HepG2 (cell line): ENCODE data around the gene LDB2. TPM values are rescaled to one million over a fixed set of nuclear protein-coding genes. Genes with fewer than 3 reads are reported as not detected.

Experiments
- ATAC-seq: fragments of 200-7000 bp; cut with Tn5 transposase; 3 replicates; pipeline ENCODE4 v1.9.1; 2020; ENCODE audit warnings: mild to moderate bottlenecking, moderate library complexity
- BruUV-seq: library from RNA; stranded (reverse); fragments of 400-500 nt; replicated peaks from 2 replicates; lab custom pipeline; 2021; lab: Mats Ljungman, UMichigan
- CTCF ChIA-PET: fragments of 300-600 bp; formaldehyde crosslinking; extraction: SDS; loops from one replicate; lab custom pipeline; 2021; ENCODE audit warnings: low total read pairs, inconsistent platforms, low intra/inter-chr PET ratio; lab: Yijun Ruan, JAX
- POLR2A ChIA-PET: fragments of 350-600 bp; sonication (Branson Sonifier 250); formaldehyde crosslinking; loops from one replicate; lab custom pipeline; 2020; ENCODE audit warnings: antibody characterized with exemption, inconsistent platforms; lab: Yijun Ruan, JAX
- DNase-seq: peaks from one replicate; pipeline ENCODE4 v3.0.0-alpha.2; 2015; ENCODE audit warnings: low spot score
- FAIRE-seq: peaks from 3 replicates; lab custom pipeline; 2011; peaks lifted over from hg19 to GRCh38; lab: Jason Lieb, UNC
- H2AFZ ChIP-seq: one replicate; pipeline ENCODE4 v1.6.1; 2011; ENCODE audit warnings: low read length, inconsistent platforms
- H3K27ac ChIP-seq: fragments of 300-600 bp; 3 replicates; pipeline ENCODE4 v1.8.0; 2011; ENCODE audit warnings: mixed run types, mild to moderate bottlenecking, mixed read lengths, low read length, inconsistent platforms; ENCODE audit not compliant: insufficient read depth; ENCODE audit errors: extremely low read length
- H3K27me3 ChIP-seq, 2 experiments: fragments of 200-600 bp in 1 of 2; 2 replicates in 1 of 2; 3 replicates in 1 of 2; pipeline versions ENCODE4 v1.6.0 to v1.8.0; 2011; ENCODE audit warnings: low read length in 2 of 2, mild to moderate bottlenecking in 2 of 2, moderate library complexity in 2 of 2, inconsistent platforms in 1 of 2; ENCODE audit not compliant: insufficient read depth in 2 of 2, control insufficient read depth in 1 of 2
- H3K36me3 ChIP-seq, 2 experiments: fragments of 200-600 bp in 1 of 2; replicated peaks in 1 of 2; 2 replicates in 1 of 2; 3 replicates in 1 of 2; pipeline versions ENCODE4 v1.5.1 to v1.8.0; 2011; ENCODE audit warnings: low read length in 2 of 2, inconsistent platforms in 1 of 2; ENCODE audit not compliant: insufficient read depth in 2 of 2, control insufficient read depth in 1 of 2
- H3K4me1 ChIP-seq: 2 replicates; pipeline ENCODE4 v1.5.1; 2012; ENCODE audit warnings: low read length, inconsistent platforms; ENCODE audit not compliant: insufficient read depth
- H3K4me2 ChIP-seq: 2 replicates; pipeline ENCODE4 v1.6.0; 2011; ENCODE audit warnings: low read depth, low read length, inconsistent platforms
- H3K4me3 ChIP-seq, 3 experiments: fragments of 200-600 bp in 1 of 3; sonication (generic), shearing (Covaris generic) in 1 of 3; replicated peaks in 1 of 3; 2 replicates each; pipeline ENCODE4 v1.5.1; 2011 to 2016; ENCODE audit warnings: low read length in 3 of 3, inconsistent platforms in 2 of 3, low read depth in 2 of 3, mild to moderate bottlenecking in 2 of 3, control low read depth in 1 of 3, mixed read lengths in 1 of 3; ENCODE audit not compliant: insufficient read depth in 1 of 3
- H3K79me2 ChIP-seq: one replicate; pipeline ENCODE4 v1.6.1; 2011; ENCODE audit warnings: low read length, inconsistent platforms; ENCODE audit not compliant: insufficient read depth
- H3K9ac ChIP-seq: 2 replicates; pipeline ENCODE4 v1.6.0; 2011; ENCODE audit warnings: mild to moderate bottlenecking, low read depth, low read length, inconsistent platforms; ENCODE audit not compliant: insufficient read depth
- H3K9me3 ChIP-seq: 2 replicates; pipeline ENCODE4 v1.5.1; 2012; ENCODE audit warnings: mild to moderate bottlenecking, low read length
- H4K20me1 ChIP-seq: 2 replicates; pipeline ENCODE4 v1.6.0; 2011; ENCODE audit warnings: inconsistent platforms, mild to moderate bottlenecking, low read length, moderate library complexity; ENCODE audit not compliant: insufficient read depth
- BHLHE40 ChIP-seq: IDR thresholded peaks from 2 replicates; pipeline ENCODE4 v1.6.1; 2011; ENCODE audit warnings: low read length, improper control_type of control experiment
- FOXA3 ChIP-seq: IDR thresholded peaks from 2 replicates; pipeline ENCODE4 v1.6.1; 2016; ENCODE audit warnings: missing genetic modification reagents, missing compliant biosample characterization
- FOXC1 ChIP-seq: sonication (generic); formaldehyde crosslinking; IDR thresholded peaks from 2 replicates; pipeline ENCODE4 v1.8.0; 2022; ENCODE audit warnings: mild to moderate bottlenecking, missing genetic modification reagents, borderline replicate concordance
- MIER2 ChIP-seq: IDR thresholded peaks from 2 replicates; pipeline ENCODE4 v1.6.1; 2016; ENCODE audit warnings: missing biosample characterization, missing genetic modification reagents
- ONECUT2 ChIP-seq: sonication (generic); formaldehyde crosslinking; IDR thresholded peaks from 2 replicates; pipeline ENCODE4 v1.4.0; 2020; ENCODE audit warnings: missing genetic modification reagents
- RAD21 ChIP-seq: fragments of 450-650 bp; formaldehyde crosslinking; IDR thresholded peaks from 2 replicates; pipeline ENCODE4 v1.5.0; 2020; ENCODE audit warnings: mild to moderate bottlenecking
- RBFOX2 ChIP-seq: fragments of 200-400 bp; formaldehyde crosslinking; IDR thresholded peaks from 2 replicates; pipeline ENCODE4 v1.6.1; 2017; ENCODE audit warnings: low read depth, mild to moderate bottlenecking, low read length
- SALL1 ChIP-seq: sonication (generic); formaldehyde crosslinking; IDR thresholded peaks from 2 replicates; pipeline ENCODE4 v1.8.0; 2022; ENCODE audit warnings: mild to moderate bottlenecking, missing genetic modification reagents
- SMC3 ChIP-seq: IDR thresholded peaks from 2 replicates; pipeline ENCODE4 v1.6.1; 2011; ENCODE audit warnings: low read length, improper control_type of control experiment
- SOX5 ChIP-seq: IDR thresholded peaks from 2 replicates; pipeline ENCODE4 v1.6.1; 2016; ENCODE audit warnings: borderline replicate concordance
- STAG1 ChIP-seq: sonication (generic); formaldehyde crosslinking; IDR thresholded peaks from 2 replicates; pipeline ENCODE4 v1.4.0; 2020; ENCODE audit warnings: missing genetic modification reagents
- TARDBP ChIP-seq: sonication (generic); formaldehyde crosslinking; IDR thresholded peaks from 2 replicates; pipeline ENCODE4 v1.8.0; 2022; ENCODE audit warnings: mild to moderate bottlenecking, missing genetic modification reagents
- THAP11 ChIP-seq: IDR thresholded peaks from 2 replicates; pipeline ENCODE4 v1.6.1; 2016; ENCODE audit warnings: missing biosample characterization, missing genetic modification reagents
- ZNF205 ChIP-seq: IDR thresholded peaks from 2 replicates; pipeline ENCODE4 v1.6.1; 2018; ENCODE audit warnings: missing biosample characterization, missing genetic modification reagents
- ZNF558 ChIP-seq: sonication (generic); formaldehyde crosslinking; IDR thresholded peaks from 2 replicates; pipeline ENCODE4 v1.9.0; 2022; ENCODE audit warnings: mild to moderate bottlenecking, missing genetic modification reagents, borderline replicate concordance
- ZNF589 ChIP-seq: sonication (generic); formaldehyde crosslinking; conservative IDR thresholded peaks from 2 replicates; pipeline ENCODE4 v1.8.0; 2022; ENCODE audit warnings: mild to moderate bottlenecking, moderate library complexity, missing genetic modification reagents
- ZNF678 ChIP-seq: sonication (generic); formaldehyde crosslinking; IDR thresholded peaks from 2 replicates; pipeline ENCODE4 v1.4.0; 2020; ENCODE audit warnings: mild to moderate bottlenecking, missing genetic modification reagents
- WGBS: methylation state at CpG from one replicate; pipeline ENCODE4 v1.1.6; 2017; ENCODE audit warnings: low lambda C conversion rate; 5-methylcytosine and 5-hydroxymethylcytosine counted together
- in situ Hi-C: cut with HindIII; loops from 2 replicates; pipeline ENCODE4 v1.10.0; 2017; ENCODE audit warnings: low pct_unique_long_range_greater_than_20kb; ENCODE audit not compliant: extremely low pct_ligation_motif_present
- intact Hi-C: fragments of 100-400 bp; cut with micrococcal nuclease; formaldehyde crosslinking; loops from one replicate; pipeline ENCODE4 v1.10.0; 2022; ENCODE audit not compliant: unreplicated experiment
- polyA plus RNA-seq, 8 experiments: library from polyadenylated mRNA; depleted of rRNA in 3 of 8; stranded (reverse) in 7 of 8; unstranded in 1 of 8; fragments of >200 nt; fragmentation: Illumina TruSeq in 4 of 8; extraction: Trizol in 4 of 8; gene quantifications; 2 replicates each; pipeline versions ENCODE4 v1.2.1 to v1.2.3, GENCODE V29; 2011 to 2016; ENCODE audit warnings: low read depth in 4 of 8, missing spikeins in 1 of 8, mixed read lengths in 1 of 8; ENCODE audit not compliant: insufficient read depth in 1 of 8
- total RNA-seq, 5 experiments: library from RNA; depleted of rRNA; stranded (reverse); fragments of >200 nt; fragmentation: Illumina TruSeq; extraction: Trizol; gene quantifications; 2 replicates each; pipeline ENCODE4 v1.2.3, GENCODE V29; 2016; ENCODE audit warnings: low read depth in 1 of 5
- TF ChIP-seq, protein P1 (sequence below), 2 experiments: sonication (generic) in 1 of 2; formaldehyde crosslinking in 1 of 2; IDR thresholded peaks; 2 replicates each; pipeline versions ENCODE4 v1.5.1 to v1.6.1; 2011 to 2020; ENCODE audit warnings: borderline replicate concordance in 1 of 2, low read depth in 1 of 2, low read length in 1 of 2, mild to moderate bottlenecking in 1 of 2, missing genetic modification reagents in 1 of 2, moderate library complexity in 1 of 2
- TF ChIP-seq, protein P2 (sequence below): sonication (generic); formaldehyde crosslinking; IDR thresholded peaks from 2 replicates; pipeline ENCODE4 v1.5.0; 2020; ENCODE audit warnings: mild to moderate bottlenecking, missing genetic modification reagents, moderate library complexity
- TF ChIP-seq, protein P3 (sequence below): sonication (generic); formaldehyde crosslinking; IDR thresholded peaks from 2 replicates; pipeline ENCODE4 v1.5.1; 2020; ENCODE audit warnings: mild to moderate bottlenecking, moderate library complexity, missing genetic modification reagents

Gene LDB2
- total and polyA plus RNA-seq, 2 of the 13 experiments (the other 11 are each of a cell fraction or from before 2014, with no cell fraction given), result not detected

DNA sequence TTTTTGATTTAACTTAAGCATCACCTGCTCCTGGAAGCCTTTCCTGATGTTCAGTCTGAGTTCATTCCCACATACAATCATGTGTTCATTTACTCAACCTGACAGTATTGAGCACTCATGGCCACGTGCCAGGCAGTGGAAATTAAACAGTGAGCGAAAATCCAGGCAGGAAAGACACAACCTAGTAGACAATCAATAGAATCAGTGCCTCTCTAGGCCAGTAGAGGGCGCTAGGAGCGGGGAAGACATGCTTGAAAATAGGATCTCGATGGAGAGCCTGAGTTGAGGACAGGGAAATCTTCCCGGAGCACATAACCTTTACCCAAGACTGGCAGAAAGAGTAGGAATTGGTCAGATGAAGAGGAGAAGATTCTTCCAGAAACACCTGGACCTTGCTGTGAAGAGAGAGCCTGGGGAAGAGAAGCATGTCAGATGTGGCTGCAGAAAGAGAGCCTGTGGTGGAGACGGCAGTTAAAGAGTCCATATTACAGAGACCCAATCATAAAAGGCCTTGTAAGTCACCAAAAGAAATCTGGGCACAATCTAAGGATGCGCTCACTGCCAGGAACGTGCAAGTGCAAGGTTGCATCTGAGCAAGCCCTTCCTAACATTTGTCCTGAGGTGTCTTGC, 103.5 kb downstream of the LDB2 start:
- no peaks in the 10 kb centered on the region for H4K20me1 ChIP-seq
- H3K4me3 ChIP-seq, result no peak overlapping the region
- no peak overlapping the region for H3K9ac ChIP-seq
- DNase-seq (peak; percentile 63), FAIRE-seq (peak; percentile 71), ATAC-seq (peak; percentile 88)
- H3K9me3 ChIP-seq, result no peaks in the 10 kb centered on the region
- no peak overlapping the region for H2AFZ ChIP-seq
- ChIA-PET POLR2A (no interaction called here), CTCF (interaction anchor here (0.9 to 3.2 kb wide), 3 partner anchors 90 to 530 kb away, joined by 3 to 37 read pairs (median 4); no protein-coding TSS in a partner anchor)
- no peak overlapping the region for H3K27ac ChIP-seq
- no peaks in the 10 kb centered on the region for H3K79me2 ChIP-seq
- BruUV-seq, result no TSS peak
- no peaks in the 10 kb centered on the region for H3K36me3 ChIP-seq
- 25% methylated on average over 9 of the region's 9 CpGs for WGBS
- intact Hi-C loops (loop anchor here (1.0 to 2.0 kb wide), 3 partner anchors 50 to 121 kb away; no protein-coding TSS in a partner anchor), in situ Hi-C loops (loop anchor here (10.0 kb wide), 1 partner anchor 120 kb away; no protein-coding TSS in a partner anchor)
- no peaks in the 10 kb centered on the region; the same call in 1 of the 2 replicates for H3K4me1 ChIP-seq
- H3K4me2 ChIP-seq, result no peak overlapping the region; the same call in 1 of the 2 replicates
- H3K27me3 ChIP-seq, result no peaks in the 10 kb centered on the region
- TF ChIP-seq MIER2 (CRISPR knock-in tag) (no peak), SMC3 (peak; percentile 97), TARDBP (CRISPR knock-in tag) (peak; percentile 47), BHLHE40 (peak; percentile 44; the same call in 1 of the 2 replicates), FOXA3 (CRISPR knock-in tag) (peak; percentile 32; the same call in 1 of the 2 replicates), THAP11 (0 out of 2 replicates have a peak, but pooled peaks have one; percentile 39), FOXC1 (CRISPR knock-in tag) (no peak), RAD21 (CRISPR knock-in tag) (peak; percentile 82), RBFOX2 (no peak), ZNF678 (CRISPR knock-in tag) (no peak), SALL1 (CRISPR knock-in tag) (peak; percentile 13; the same call in 1 of the 2 replicates), ZNF205 (CRISPR knock-in tag) (peak; percentile 87), STAG1 (CRISPR knock-in tag) (peak; percentile 91), SOX5 (CRISPR knock-in tag) (peak; percentile 14; the same call in 1 of the 2 replicates), ZNF558 (CRISPR knock-in tag) (no peak), ZNF589 (CRISPR knock-in tag) (no peak), ONECUT2 (CRISPR knock-in tag) (peak; percentile 88)
- TF ChIP-seq, protein P1, sequence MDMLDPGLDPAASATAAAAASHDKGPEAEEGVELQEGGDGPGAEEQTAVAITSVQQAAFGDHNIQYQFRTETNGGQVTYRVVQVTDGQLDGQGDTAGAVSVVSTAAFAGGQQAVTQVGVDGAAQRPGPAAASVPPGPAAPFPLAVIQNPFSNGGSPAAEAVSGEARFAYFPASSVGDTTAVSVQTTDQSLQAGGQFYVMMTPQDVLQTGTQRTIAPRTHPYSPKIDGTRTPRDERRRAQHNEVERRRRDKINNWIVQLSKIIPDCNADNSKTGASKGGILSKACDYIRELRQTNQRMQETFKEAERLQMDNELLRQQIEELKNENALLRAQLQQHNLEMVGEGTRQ (IDR thresholded peaks at IDR 0.05; ENCODE audit: low read depth, low read length), result no peak
- TF ChIP-seq, protein P1 (CRISPR knock-in tag; IDR thresholded peaks at IDR 0.05; ENCODE audit: borderline replicate concordance), result peak; percentile 29; the same call in 1 of the 2 replicates
- TF ChIP-seq, protein P2, sequence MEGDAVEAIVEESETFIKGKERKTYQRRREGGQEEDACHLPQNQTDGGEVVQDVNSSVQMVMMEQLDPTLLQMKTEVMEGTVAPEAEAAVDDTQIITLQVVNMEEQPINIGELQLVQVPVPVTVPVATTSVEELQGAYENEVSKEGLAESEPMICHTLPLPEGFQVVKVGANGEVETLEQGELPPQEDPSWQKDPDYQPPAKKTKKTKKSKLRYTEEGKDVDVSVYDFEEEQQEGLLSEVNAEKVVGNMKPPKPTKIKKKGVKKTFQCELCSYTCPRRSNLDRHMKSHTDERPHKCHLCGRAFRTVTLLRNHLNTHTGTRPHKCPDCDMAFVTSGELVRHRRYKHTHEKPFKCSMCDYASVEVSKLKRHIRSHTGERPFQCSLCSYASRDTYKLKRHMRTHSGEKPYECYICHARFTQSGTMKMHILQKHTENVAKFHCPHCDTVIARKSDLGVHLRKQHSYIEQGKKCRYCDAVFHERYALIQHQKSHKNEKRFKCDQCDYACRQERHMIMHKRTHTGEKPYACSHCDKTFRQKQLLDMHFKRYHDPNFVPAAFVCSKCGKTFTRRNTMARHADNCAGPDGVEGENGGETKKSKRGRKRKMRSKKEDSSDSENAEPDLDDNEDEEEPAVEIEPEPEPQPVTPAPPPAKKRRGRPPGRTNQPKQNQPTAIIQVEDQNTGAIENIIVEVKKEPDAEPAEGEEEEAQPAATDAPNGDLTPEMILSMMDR (CRISPR knock-in tag), result peak; percentile 91
- TF ChIP-seq, protein P3, sequence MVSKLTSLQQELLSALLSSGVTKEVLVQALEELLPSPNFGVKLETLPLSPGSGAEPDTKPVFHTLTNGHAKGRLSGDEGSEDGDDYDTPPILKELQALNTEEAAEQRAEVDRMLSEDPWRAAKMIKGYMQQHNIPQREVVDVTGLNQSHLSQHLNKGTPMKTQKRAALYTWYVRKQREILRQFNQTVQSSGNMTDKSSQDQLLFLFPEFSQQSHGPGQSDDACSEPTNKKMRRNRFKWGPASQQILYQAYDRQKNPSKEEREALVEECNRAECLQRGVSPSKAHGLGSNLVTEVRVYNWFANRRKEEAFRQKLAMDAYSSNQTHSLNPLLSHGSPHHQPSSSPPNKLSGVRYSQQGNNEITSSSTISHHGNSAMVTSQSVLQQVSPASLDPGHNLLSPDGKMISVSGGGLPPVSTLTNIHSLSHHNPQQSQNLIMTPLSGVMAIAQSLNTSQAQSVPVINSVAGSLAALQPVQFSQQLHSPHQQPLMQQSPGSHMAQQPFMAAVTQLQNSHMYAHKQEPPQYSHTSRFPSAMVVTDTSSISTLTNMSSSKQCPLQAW (CRISPR knock-in tag), result 0 out of 2 replicates have a peak, but pooled peaks have one; percentile 27
